H9 (cell line): Measurements from ENCODE around the gene TGFBI. TPM values are rescaled to one million over a fixed set of nuclear protein-coding genes. Genes with fewer than 3 reads are reported as not detected.

ENCODE experiments used
- DNase-seq: peaks from one replicate; pipeline ENCODE4 v3.0.0-alpha.2; 2017
- H2AFZ ChIP-seq: one replicate; pipeline ENCODE4 v1.6.1; 2013; ENCODE audit warnings: mild to moderate bottlenecking, low read length, control low read depth, moderate library complexity
- H2AK5ac ChIP-seq: 2 replicates; pipeline ENCODE4 v1.6.1; 2013; ENCODE audit warnings: low read length, control low read depth, mixed read lengths; ENCODE audit not compliant: insufficient read length
- H2BK120ac ChIP-seq: one replicate; pipeline ENCODE4 v1.6.1; 2013; ENCODE audit warnings: low read depth, mild to moderate bottlenecking, low read length, control low read depth, inconsistent platforms; ENCODE audit not compliant: poor library complexity, severe bottlenecking
- H2BK12ac ChIP-seq: 2 replicates; pipeline ENCODE4 v1.6.1; 2013; ENCODE audit warnings: low read length, control low read depth, mixed read lengths, low read depth; ENCODE audit not compliant: insufficient read length
- H2BK15ac ChIP-seq: 2 replicates; pipeline ENCODE4 v1.6.1; 2013; ENCODE audit warnings: low read depth, low read length, control low read depth
- H2BK20ac ChIP-seq: one replicate; pipeline ENCODE4 v1.6.1; 2013; ENCODE audit warnings: low read depth, mild to moderate bottlenecking, low read length, control low read depth, inconsistent platforms; ENCODE audit not compliant: poor library complexity, severe bottlenecking
- H2BK5ac ChIP-seq: 2 replicates; pipeline ENCODE4 v1.6.1; 2013; ENCODE audit warnings: low read length, control low read depth, mixed read lengths; ENCODE audit not compliant: insufficient read length
- H3K14ac ChIP-seq: 2 replicates; pipeline ENCODE4 v1.6.1; 2013; ENCODE audit warnings: low read length, control low read depth; ENCODE audit not compliant: insufficient read depth
- H3K18ac ChIP-seq: 2 replicates; pipeline ENCODE4 v1.6.1; 2013; ENCODE audit warnings: low read depth, mild to moderate bottlenecking, mixed read lengths, low read length, control low read depth; ENCODE audit not compliant: insufficient read length
- H3K23ac ChIP-seq: 2 replicates; pipeline ENCODE4 v1.6.1; 2013; ENCODE audit warnings: low read length, control low read depth, mixed read lengths, low read depth; ENCODE audit not compliant: insufficient read length
- H3K23me2 ChIP-seq: 2 replicates; pipeline ENCODE4 v1.6.1; 2013; ENCODE audit warnings: low read depth, mild to moderate bottlenecking, mixed read lengths, low read length, control low read depth; ENCODE audit not compliant: insufficient read length, poor library complexity, severe bottlenecking
- H3K27ac ChIP-seq: 2 replicates; pipeline ENCODE4 v1.5.1; 2013; ENCODE audit warnings: low read length, control low read depth, mixed read lengths, low read depth; ENCODE audit not compliant: insufficient read length
- H3K27me3 ChIP-seq: 2 replicates; pipeline ENCODE4 v1.6.1; 2013; ENCODE audit warnings: low read length, control low read depth, inconsistent platforms; ENCODE audit not compliant: insufficient read depth
- H3K4ac ChIP-seq: 2 replicates; pipeline ENCODE4 v1.6.1; 2013; ENCODE audit warnings: low read depth, mild to moderate bottlenecking, control low read depth, inconsistent platforms, low read length, moderate library complexity
- H3K4me1 ChIP-seq: 2 replicates; pipeline ENCODE4 v1.6.1; 2013; ENCODE audit warnings: low read length, control low read depth, inconsistent platforms; ENCODE audit not compliant: insufficient read depth
- H3K4me2 ChIP-seq: 2 replicates; pipeline ENCODE4 v1.6.1; 2013; ENCODE audit warnings: low read length, control low read depth, mixed read lengths; ENCODE audit not compliant: insufficient read length, insufficient read depth
- H3K56ac ChIP-seq: 2 replicates; pipeline ENCODE4 v1.6.1; 2013; ENCODE audit warnings: low read depth, mild to moderate bottlenecking, mixed read lengths, low read length, control low read depth; ENCODE audit not compliant: insufficient read length
- H3K79me1 ChIP-seq: 2 replicates; pipeline ENCODE4 v1.6.1; 2013; ENCODE audit warnings: low read depth, mild to moderate bottlenecking, moderate library complexity, low read length, control low read depth, inconsistent platforms; ENCODE audit not compliant: insufficient read depth, poor library complexity, severe bottlenecking
- H3K79me2 ChIP-seq: 2 replicates; pipeline ENCODE4 v1.6.1; 2013; ENCODE audit warnings: low read length, control low read depth, inconsistent platforms; ENCODE audit not compliant: insufficient read depth
- H3K9ac ChIP-seq: 2 replicates; pipeline ENCODE4 v1.6.1; 2013; ENCODE audit warnings: low read length, control low read depth, mixed read lengths; ENCODE audit not compliant: insufficient read length; ENCODE audit errors: extremely low read depth
- H3K9me3 ChIP-seq: one replicate; pipeline ENCODE4 v1.6.1; 2013; ENCODE audit warnings: low read depth, low read length, inconsistent platforms; ENCODE audit not compliant: control insufficient read depth
- H3T11ph ChIP-seq: one replicate; pipeline ENCODE4 v1.6.1; 2013; ENCODE audit warnings: mild to moderate bottlenecking, low read length, control low read depth, inconsistent platforms
- H4K20me1 ChIP-seq: one replicate; pipeline ENCODE4 v1.6.1; 2013; ENCODE audit not compliant: control insufficient read depth, insufficient read length, insufficient read depth
- H4K5ac ChIP-seq: 2 replicates; pipeline ENCODE4 v1.6.1; 2013; ENCODE audit warnings: low read depth, mild to moderate bottlenecking, mixed read lengths, low read length, control low read depth; ENCODE audit not compliant: insufficient read length
- H4K8ac ChIP-seq: replicated peaks from 2 replicates; pipeline ENCODE4 v1.6.1; 2013; ENCODE audit warnings: low read length, control low read depth, mixed read lengths, low read depth; ENCODE audit not compliant: insufficient read length
- H4K91ac ChIP-seq: 2 replicates; pipeline ENCODE4 v1.6.1; 2013; ENCODE audit warnings: low read depth, mild to moderate bottlenecking, moderate library complexity, mixed read lengths, low read length, control low read depth; ENCODE audit not compliant: insufficient read length
- H3K27ac Mint-ChIP-seq, 3 experiments: 2 replicates in 2 of 3; 3 replicates in 1 of 3; pipeline ENCODE4 v1.8.0; 2020 to 2021; ENCODE audit warnings: mixed read lengths in 3 of 3, mild to moderate bottlenecking in 1 of 3, moderate library complexity in 1 of 3
- H3K27me3 Mint-ChIP-seq: 2 replicates; pipeline ENCODE4 v1.8.0; 2021; ENCODE audit warnings: low read depth, mild to moderate bottlenecking, moderate library complexity, mixed read lengths
- H3K36me3 Mint-ChIP-seq, 3 experiments: 2 replicates in 2 of 3; 3 replicates in 1 of 3; pipeline ENCODE4 v1.8.0; 2020 to 2021; ENCODE audit warnings: low read depth in 3 of 3, mixed read lengths in 3 of 3; ENCODE audit not compliant: insufficient read depth in 1 of 3
- H3K4me1 Mint-ChIP-seq, 2 experiments: 2 replicates each; pipeline ENCODE4 v1.8.0; 2020; ENCODE audit warnings: mixed read lengths in 2 of 2
- H3K4me3 Mint-ChIP-seq, 2 experiments: 2 replicates in 1 of 2; 3 replicates in 1 of 2; pipeline ENCODE4 v1.8.0; 2020 to 2021; ENCODE audit warnings: mild to moderate bottlenecking in 2 of 2, mixed read lengths in 2 of 2, moderate library complexity in 1 of 2
- H3K9me3 Mint-ChIP-seq, 2 experiments: 2 replicates in 1 of 2; 3 replicates in 1 of 2; pipeline ENCODE4 v1.8.0; 2020; ENCODE audit warnings: mild to moderate bottlenecking in 2 of 2, mixed read lengths in 2 of 2, moderate library complexity in 1 of 2
- WGBS: extraction: QIAGEN DNeasy Blood & Tissue Kit; methylation state at CpG from one replicate; pipeline ENCODE4 v1.1.7; 2013; ENCODE audit warnings: missing lambda C conversion rate, low lambda C conversion rate, mixed read lengths; ENCODE audit not compliant: insufficient read length; ENCODE audit errors: extremely low coverage; 5-methylcytosine and 5-hydroxymethylcytosine counted together
- total RNA-seq: library from RNA; stranded (reverse); gene quantifications from 2 replicates; pipeline ENCODE4 v1.2.1, GENCODE V29; 2021
- TF ChIP-seq, protein P1 (sequence below): fragments of 200-600 bp; sonication (generic); conservative IDR thresholded peaks from 3 replicates; pipeline ENCODE4 v1.8.0; 2021; ENCODE audit warnings: antibody characterized with exemption, mild to moderate bottlenecking

TGFBI gene
- total RNA-seq, 1 experiment from 2014 or later = 4.7 TPM

DNA sequence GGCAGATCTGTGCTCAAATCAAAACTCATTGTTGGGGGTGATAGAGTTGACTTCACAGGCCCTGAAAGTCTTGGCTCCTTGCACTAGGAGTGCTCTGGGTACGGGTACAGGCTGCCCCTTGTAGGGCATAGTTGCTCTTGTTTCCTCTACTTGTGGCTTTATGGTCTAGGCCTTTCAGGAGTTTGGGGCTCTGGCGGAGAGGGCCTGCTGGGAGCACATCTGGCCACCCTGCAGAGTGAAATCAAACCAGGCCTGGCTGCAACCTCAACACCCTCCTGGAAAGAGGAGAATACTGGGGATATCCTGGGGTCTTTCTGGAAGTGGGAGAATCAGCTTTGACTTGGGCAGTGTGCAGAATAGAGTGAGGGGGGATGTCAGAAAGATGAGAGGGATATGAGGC, 1.5 kb downstream of the TGFBI start:
- H3K27ac Mint-ChIP-seq = no peak overlapping the region
- H2AFZ ChIP-seq = no peak overlapping the region
- H3K9ac ChIP-seq = no peak overlapping the region
- H2BK20ac ChIP-seq = no peak overlapping the region
- no peak overlapping the region for H4K8ac ChIP-seq
- H3K4ac ChIP-seq = no peak overlapping the region
- no peak overlapping the region for H2BK5ac ChIP-seq
- no peak overlapping the region for H3K27ac ChIP-seq
- H3K9me3 Mint-ChIP-seq = no peaks in the 10 kb centered on the region
- H4K5ac ChIP-seq = no peak overlapping the region
- no peak overlapping the region for H3K56ac ChIP-seq
- H3K27me3 ChIP-seq = peaks cover 18% of the 10 kb centered on the region; the same call in 1 of the 2 replicates
- DNase-seq = no peak
- peaks cover 3% of the 10 kb centered on the region for H3K23me2 ChIP-seq
- H3K14ac ChIP-seq = no peak overlapping the region
- no peak overlapping the region for H3K18ac ChIP-seq
- no peak overlapping the region for H4K91ac ChIP-seq
- no CpG with 5 or more reads among the region's 2 CpGs for WGBS
- no peak overlapping the region for H3K4me2 ChIP-seq
- H3K23ac ChIP-seq = no peak overlapping the region
- no peaks in the 10 kb centered on the region for H3K9me3 ChIP-seq
- no peaks in the 10 kb centered on the region for H4K20me1 ChIP-seq
- no peak overlapping the region for H3T11ph ChIP-seq
- H3K79me1 ChIP-seq = no peaks in the 10 kb centered on the region
- H3K4me3 Mint-ChIP-seq = peak overlapping the region in 1 of 2 experiments; percentile 31; a peak in 3 of 5 replicates
- no peaks in the 10 kb centered on the region for H3K79me2 ChIP-seq
- no peak overlapping the region for H2AK5ac ChIP-seq
- H3K36me3 Mint-ChIP-seq = no peaks in the 10 kb centered on the region
- H2BK120ac ChIP-seq = no peak overlapping the region
- TF ChIP-seq, protein P1, sequence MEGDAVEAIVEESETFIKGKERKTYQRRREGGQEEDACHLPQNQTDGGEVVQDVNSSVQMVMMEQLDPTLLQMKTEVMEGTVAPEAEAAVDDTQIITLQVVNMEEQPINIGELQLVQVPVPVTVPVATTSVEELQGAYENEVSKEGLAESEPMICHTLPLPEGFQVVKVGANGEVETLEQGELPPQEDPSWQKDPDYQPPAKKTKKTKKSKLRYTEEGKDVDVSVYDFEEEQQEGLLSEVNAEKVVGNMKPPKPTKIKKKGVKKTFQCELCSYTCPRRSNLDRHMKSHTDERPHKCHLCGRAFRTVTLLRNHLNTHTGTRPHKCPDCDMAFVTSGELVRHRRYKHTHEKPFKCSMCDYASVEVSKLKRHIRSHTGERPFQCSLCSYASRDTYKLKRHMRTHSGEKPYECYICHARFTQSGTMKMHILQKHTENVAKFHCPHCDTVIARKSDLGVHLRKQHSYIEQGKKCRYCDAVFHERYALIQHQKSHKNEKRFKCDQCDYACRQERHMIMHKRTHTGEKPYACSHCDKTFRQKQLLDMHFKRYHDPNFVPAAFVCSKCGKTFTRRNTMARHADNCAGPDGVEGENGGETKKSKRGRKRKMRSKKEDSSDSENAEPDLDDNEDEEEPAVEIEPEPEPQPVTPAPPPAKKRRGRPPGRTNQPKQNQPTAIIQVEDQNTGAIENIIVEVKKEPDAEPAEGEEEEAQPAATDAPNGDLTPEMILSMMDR = no peak
- H3K4me1 Mint-ChIP-seq = peaks cover 0 to 22% of the 10 kb centered on the region in 2 experiments; a peak in 1 of 4 replicates
- no peak overlapping the region for H2BK12ac ChIP-seq
- H3K27me3 Mint-ChIP-seq = peaks cover 71% of the 10 kb centered on the region
- H3K4me1 ChIP-seq = no peaks in the 10 kb centered on the region
- no peak overlapping the region for H2BK15ac ChIP-seq
